ENCODE results near the gene OR10H5. TPM values are rescaled to one million over a fixed set of nuclear protein-coding genes. Genes with fewer than 3 reads are reported as not detected.
"Not testable (repeated sequence)": the region's sequence is repeated elsewhere in the genome, so short reads cannot be mapped to it uniquely, and the experiment has no call there.

The OR10H5 gene
- total RNA-seq, 1 donor from 2014 or later = not detected

- no peak for DNase-seq (ENCODE audit: low spot score)
Measured at GRCh38 chr19:15810335-15810734, 22.9 kb downstream of the OR10H5 start.

- DNase-seq (ENCODE audit: low spot score) = no peak
Measured at GRCh38 chr19:15811476-15811875, 24.0 kb downstream of the OR10H5 start.

GRCh38 chr19:15812060-15812722 lies 24.7 kb downstream of the OR10H5 start:
- no peak for DNase-seq (ENCODE audit: low spot score)

GRCh38 chr19:15813916-15814315 lies 26.5 kb downstream of the OR10H5 start:
- no peak for DNase-seq (ENCODE audit: low spot score)

GRCh38 chr19:15815306-15815705 lies 27.8 kb downstream of the OR10H5 start, which contains the start of gene OR10H1:
Gene OR10H1, minus strand, starts transcription at chr19:15815664. Its CDS starts 7,627 bp downstream, at chr19:15808037.
- DNase-seq (ENCODE audit: low spot score) = no peak

- DNase-seq (ENCODE audit: low spot score) = no peak
Measured at GRCh38 chr19:15820646-15821045, 33.2 kb downstream of the OR10H5 start.

- DNase-seq (ENCODE audit: low spot score) = no peak
Measured at GRCh38 chr19:15825753-15826152, 38.3 kb downstream of the OR10H5 start.

GRCh38 chr19:15828121-15828610 lies 40.7 kb downstream of the OR10H5 start:
- no peak for DNase-seq (ENCODE audit: low spot score)

GRCh38 chr19:15828611-15829305 lies 41.3 kb downstream of the OR10H5 start:
- not testable (repeated sequence) for DNase-seq (ENCODE audit: low spot score)

GRCh38 chr19:15829306-15829698 lies 41.8 kb downstream of the OR10H5 start:
- DNase-seq (ENCODE audit: low spot score) = no peak

- no peak for DNase-seq (ENCODE audit: low spot score)
Measured at GRCh38 chr19:15829786-15830185, 42.3 kb downstream of the OR10H5 start.

GRCh38 chr19:15831626-15832025 lies 44.2 kb downstream of the OR10H5 start:
- DNase-seq (ENCODE audit: low spot score) = no peak

GRCh38 chr19:15834232-15834631 lies 46.8 kb downstream of the OR10H5 start:
- not testable (repeated sequence) for DNase-seq (ENCODE audit: low spot score)

- peak; percentile 3 for DNase-seq (ENCODE audit: low spot score)
Measured at GRCh38 chr19:15835565-15836329, 48.3 kb downstream of the OR10H5 start.

GRCh38 chr19:15836330-15837220 lies 49.1 kb downstream of the OR10H5 start:
- peak; percentile 97 for DNase-seq (ENCODE audit: low spot score)

GRCh38 chr19:15837221-15837731 lies 49.8 kb downstream of the OR10H5 start:
- no peak for DNase-seq (ENCODE audit: low spot score)

GRCh38 chr19:15838351-15838750 lies 50.9 kb downstream of the OR10H5 start:
- DNase-seq (ENCODE audit: low spot score) = no peak

- DNase-seq (ENCODE audit: low spot score) = not testable (repeated sequence)
Measured at GRCh38 chr19:15839888-15840287, 52.4 kb downstream of the OR10H5 start.

GRCh38 chr19:15840833-15841232 lies 53.4 kb downstream of the OR10H5 start:
- DNase-seq (ENCODE audit: low spot score) = no peak

GRCh38 chr19:15841875-15842569 lies 54.6 kb downstream of the OR10H5 start:
- peak; percentile 24 for DNase-seq (ENCODE audit: low spot score)
